Activated T-helper 17 cell treated with anti-CD3 and anti-CD28 coated beads, Interleukin-2, amount 50 U/mL, for 72 hours (primary cell): ENCODE measurements around the gene CPEB1. TPM values are rescaled to one million over a fixed set of nuclear protein-coding genes. Genes with fewer than 3 reads are reported as not detected.
A peak's percentile ranks its signal among the peaks of the same experiment; 100 is the strongest.
"Not testable (repeated sequence)": the region's sequence is repeated elsewhere in the genome, so short reads cannot be mapped to it uniquely, and the experiment has no call there.

Experiments used
- ATAC-seq: fragments of 150-1000 bp; cut with Tn5 transposase; replicated peaks from 2 replicates; pipeline ENCODE4 v1.10.0; 2021; ENCODE audit warnings: mild to moderate bottlenecking, moderate library complexity
- H3K27ac Mint-ChIP-seq: one replicate; pipeline ENCODE4 v1.8.0; 2022; ENCODE audit warnings: mixed read lengths
- H3K27me3 Mint-ChIP-seq: one replicate; pipeline ENCODE4 v1.8.0; 2022; ENCODE audit warnings: mixed read lengths
- H3K36me3 Mint-ChIP-seq: one replicate; pipeline ENCODE4 v1.8.0; 2022; ENCODE audit warnings: low read depth, mild to moderate bottlenecking, mixed read lengths
- H3K4me1 Mint-ChIP-seq: one replicate; pipeline ENCODE4 v1.8.0; 2022; ENCODE audit warnings: mixed read lengths
- H3K4me3 Mint-ChIP-seq: one replicate; pipeline ENCODE4 v1.8.0; 2022; ENCODE audit warnings: mild to moderate bottlenecking, mixed read lengths
- H3K9me3 Mint-ChIP-seq: one replicate; pipeline ENCODE4 v1.8.0; 2022; ENCODE audit warnings: mixed read lengths
- total RNA-seq, 2 donors: library from RNA; stranded (reverse); gene quantifications; one replicate each; pipeline ENCODE4 v1.2.3, GENCODE V29; 2022

CPEB1 gene
- total RNA-seq, 2 donors from 2014 or later, result 0.26 TPM; not detected in 1

- no peaks in the 10 kb centered on the region for H3K9me3 Mint-ChIP-seq
- peaks cover 22% of the 10 kb centered on the region for H3K4me1 Mint-ChIP-seq
- peak overlapping the region; percentile 85 for H3K27ac Mint-ChIP-seq
- H3K27me3 Mint-ChIP-seq, result no peaks in the 10 kb centered on the region
- no peak for ATAC-seq
- peak overlapping the region; percentile 99 for H3K4me3 Mint-ChIP-seq
- peaks cover 82% of the 10 kb centered on the region for H3K36me3 Mint-ChIP-seq
These were observed 110.5 kb downstream of the CPEB1 start for GRCh38 chr15:82536409-82537350.

- H3K27ac Mint-ChIP-seq, result peak overlapping the region; percentile 85
- H3K4me1 Mint-ChIP-seq, result peaks cover 22% of the 10 kb centered on the region
- H3K36me3 Mint-ChIP-seq, result peaks cover 78% of the 10 kb centered on the region
- no peak for ATAC-seq
- H3K4me3 Mint-ChIP-seq, result peak overlapping the region; percentile 99
- H3K9me3 Mint-ChIP-seq, result no peaks in the 10 kb centered on the region
- H3K27me3 Mint-ChIP-seq, result no peaks in the 10 kb centered on the region
These were observed 111.4 kb downstream of the CPEB1 start for GRCh38 chr15:82535566-82536408.

DNA sequence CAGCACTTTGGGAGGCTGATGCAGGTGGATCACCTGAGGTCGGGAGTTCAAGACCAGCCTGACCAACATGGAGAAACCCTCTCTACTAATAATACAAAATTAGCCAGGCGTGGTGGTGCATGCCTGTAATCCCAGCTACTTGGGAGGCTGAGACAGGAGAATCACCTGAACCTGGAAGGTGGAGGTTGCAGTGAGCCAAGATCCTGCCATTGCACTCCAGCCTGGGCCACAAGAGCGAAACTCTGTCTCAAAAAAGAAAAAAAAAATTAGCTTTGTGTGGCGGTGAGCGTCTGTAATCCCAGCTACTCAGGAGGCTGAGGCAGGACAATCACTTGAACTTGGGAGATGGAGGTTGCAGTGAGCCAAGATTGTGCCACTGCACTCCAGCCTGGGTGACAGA lies 112.0 kb downstream of the CPEB1 start:
- H3K9me3 Mint-ChIP-seq, H3K4me3 Mint-ChIP-seq, ATAC-seq, H3K27me3 Mint-ChIP-seq, H3K27ac Mint-ChIP-seq: not testable (repeated sequence)
- peaks cover 72% of the 10 kb centered on the region for H3K36me3 Mint-ChIP-seq
- H3K4me1 Mint-ChIP-seq, result peaks cover 22% of the 10 kb centered on the region

DNA sequence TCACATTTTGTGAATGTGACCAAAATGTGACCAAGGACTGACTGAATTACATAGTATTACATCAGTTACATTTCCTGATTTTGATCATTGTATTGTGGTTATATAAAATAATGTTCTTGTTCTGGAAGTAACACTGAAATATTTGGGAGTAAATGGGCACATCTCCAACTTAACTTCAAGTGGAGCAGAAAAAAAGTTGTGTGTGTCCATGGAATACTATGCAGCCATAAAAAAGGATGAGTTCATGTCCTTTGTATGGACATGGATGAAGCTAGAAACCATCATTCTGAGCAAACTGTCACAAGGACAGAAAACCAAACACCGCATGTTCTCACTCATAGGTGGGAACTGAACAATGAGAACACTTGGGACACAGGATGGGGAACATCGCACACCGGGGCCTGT lies 112.7 kb downstream of the CPEB1 start:
- Mint-ChIP-seq H3K27ac (peak overlapping the region; percentile 73), H3K36me3 (peaks cover 65% of the 10 kb centered on the region), H3K4me1 (peaks cover 22% of the 10 kb centered on the region)
- not testable (repeated sequence) for H3K9me3 Mint-ChIP-seq, H3K4me3 Mint-ChIP-seq, H3K27me3 Mint-ChIP-seq, ATAC-seq

- H3K4me3 Mint-ChIP-seq, result no peak overlapping the region
- no peaks in the 10 kb centered on the region for H3K27me3 Mint-ChIP-seq
- ATAC-seq, result no peak
- H3K9me3 Mint-ChIP-seq, result no peaks in the 10 kb centered on the region
- H3K4me1 Mint-ChIP-seq, result peaks cover 20% of the 10 kb centered on the region
- H3K36me3 Mint-ChIP-seq, result peaks cover 58% of the 10 kb centered on the region
- H3K27ac Mint-ChIP-seq, result no peak overlapping the region
These were observed 113.4 kb downstream of the CPEB1 start for GRCh38 chr15:82533801-82534200.

GRCh38 chr15:82532991-82533481 lies 114.1 kb downstream of the CPEB1 start:
- Mint-ChIP-seq H3K4me1 (peaks cover 18% of the 10 kb centered on the region), H3K36me3 (peaks cover 51% of the 10 kb centered on the region), H3K4me3 (no peak overlapping the region), H3K27ac (no peak overlapping the region), H3K9me3 (no peaks in the 10 kb centered on the region), H3K27me3 (no peaks in the 10 kb centered on the region)
- ATAC-seq, result no peak

- Mint-ChIP-seq H3K9me3 (no peaks in the 10 kb centered on the region), H3K27me3 (no peaks in the 10 kb centered on the region), H3K36me3 (peaks cover 45% of the 10 kb centered on the region), H3K27ac (peak overlapping the region; percentile 22), H3K4me3 (no peak overlapping the region), H3K4me1 (peaks cover 18% of the 10 kb centered on the region)
- no peak for ATAC-seq
These were observed 114.7 kb downstream of the CPEB1 start for GRCh38 chr15:82532383-82532990.

DNA sequence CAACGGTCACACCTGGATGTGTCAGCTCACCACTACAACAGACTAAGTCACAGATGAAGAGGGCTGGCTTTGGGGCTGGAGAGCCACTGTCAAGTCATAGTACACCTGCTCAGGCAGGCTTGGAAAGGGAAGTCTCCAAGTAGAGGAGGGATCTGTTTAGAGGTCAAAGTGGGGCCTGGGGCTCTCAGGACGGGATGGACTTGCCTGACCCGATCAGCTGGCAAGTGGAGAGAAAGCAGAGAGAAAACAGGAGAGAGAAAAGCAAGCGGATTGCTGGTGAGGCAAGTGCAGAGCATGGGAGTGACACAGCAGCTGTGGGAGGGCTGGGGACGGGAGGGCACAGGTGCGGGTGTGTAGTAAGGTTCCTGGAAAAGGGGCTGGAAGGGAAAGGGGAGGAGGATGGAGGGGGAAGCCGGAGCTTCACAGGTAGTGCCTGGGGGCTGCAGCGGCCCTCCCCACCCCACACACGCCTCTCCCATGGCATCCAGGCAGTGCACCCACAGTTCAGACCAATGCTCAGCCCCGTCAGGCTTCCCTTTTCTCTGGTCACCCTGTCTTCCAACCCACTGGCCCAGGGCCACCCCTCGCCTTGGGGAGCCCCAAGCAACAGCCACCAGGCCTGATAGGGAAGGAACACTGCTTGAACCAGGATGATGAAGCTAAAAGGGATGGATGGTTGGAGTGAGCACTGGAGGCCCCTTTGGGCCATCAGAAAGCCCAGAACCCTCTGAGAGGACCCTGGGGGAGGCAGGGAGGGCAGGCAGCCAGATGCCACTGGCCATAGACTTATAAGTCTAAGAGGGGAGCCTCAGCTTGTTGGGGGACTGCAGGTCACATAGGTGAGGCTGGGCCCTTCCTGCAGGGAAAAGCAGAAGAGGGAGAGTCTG lies 115.4 kb downstream of the CPEB1 start:
- ATAC-seq, result no peak
- peaks cover 12% of the 10 kb centered on the region for H3K4me1 Mint-ChIP-seq
- H3K36me3 Mint-ChIP-seq, result peaks cover 38% of the 10 kb centered on the region
- peak overlapping the region; percentile 22 for H3K27ac Mint-ChIP-seq
- no peak overlapping the region for H3K4me3 Mint-ChIP-seq
- no peaks in the 10 kb centered on the region for H3K27me3 Mint-ChIP-seq
- H3K9me3 Mint-ChIP-seq, result no peaks in the 10 kb centered on the region

DNA sequence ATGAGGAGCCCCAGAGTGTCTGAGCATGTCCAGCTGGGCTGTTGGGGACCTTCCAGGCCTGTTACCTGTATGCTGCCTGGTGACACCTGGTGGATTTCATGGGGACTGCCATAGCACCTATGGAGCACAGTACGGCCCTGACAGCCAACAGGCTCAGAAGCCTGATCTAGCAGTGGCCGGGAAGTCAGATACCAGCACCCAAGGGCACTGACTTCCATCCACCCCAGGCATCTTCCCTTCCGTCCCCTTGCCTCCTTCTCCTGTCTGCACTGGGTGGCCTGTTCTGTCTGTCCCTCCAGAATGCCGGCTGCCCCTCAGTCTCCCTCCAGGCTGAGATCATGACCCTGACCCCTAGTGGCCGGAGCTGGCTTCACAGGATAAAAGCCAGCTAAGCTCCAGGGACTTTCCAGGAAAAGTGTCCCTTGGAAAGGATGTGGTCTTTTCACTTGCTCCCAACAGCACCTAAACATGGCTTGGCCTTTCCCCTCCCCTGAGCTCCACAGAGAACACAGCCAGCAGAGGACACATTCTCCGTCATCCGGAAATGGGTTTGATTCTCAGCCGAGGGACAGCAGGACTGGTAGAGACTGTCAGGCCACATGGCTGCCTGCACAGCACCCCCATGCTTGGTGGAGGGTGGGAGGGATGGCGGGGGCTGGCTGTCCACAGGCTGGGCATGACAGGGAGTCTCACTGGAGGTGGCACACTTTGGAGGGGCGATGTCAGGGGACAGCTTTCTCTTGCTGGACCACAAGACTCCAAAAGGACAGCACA lies 116.4 kb downstream of the CPEB1 start:
- H3K27ac Mint-ChIP-seq, result peak overlapping the region; percentile 16
- no peaks in the 10 kb centered on the region for H3K27me3 Mint-ChIP-seq
- H3K9me3 Mint-ChIP-seq, result no peaks in the 10 kb centered on the region
- peaks cover 4% of the 10 kb centered on the region for H3K4me1 Mint-ChIP-seq
- peaks cover 28% of the 10 kb centered on the region for H3K36me3 Mint-ChIP-seq
- ATAC-seq, result peak; percentile 90
- peak overlapping the region; percentile 38 for H3K4me3 Mint-ChIP-seq

DNA sequence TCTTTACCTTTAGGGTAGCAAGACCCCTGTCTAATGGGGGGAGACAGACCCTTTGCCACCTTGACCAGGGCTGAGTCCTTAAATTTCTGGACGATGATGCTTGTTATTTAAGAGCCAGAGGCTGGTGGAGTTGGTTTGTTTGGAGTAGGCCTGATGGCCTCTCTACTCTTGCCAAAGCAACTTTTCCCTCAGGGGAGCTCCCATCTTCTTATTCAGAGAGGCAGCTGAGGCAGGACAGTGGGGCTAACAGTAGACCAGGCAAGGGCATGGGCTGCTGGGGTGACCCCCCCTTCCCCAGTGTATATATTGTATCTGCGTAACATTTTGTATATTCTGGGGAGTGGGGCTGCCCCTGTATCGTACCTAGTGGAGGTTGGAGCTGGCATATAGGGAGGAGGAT lies 117.2 kb downstream of the CPEB1 start:
- Mint-ChIP-seq H3K27ac (no peak overlapping the region), H3K27me3 (no peaks in the 10 kb centered on the region), H3K36me3 (peaks cover 20% of the 10 kb centered on the region), H3K9me3 (no peaks in the 10 kb centered on the region), H3K4me1 (peaks cover 4% of the 10 kb centered on the region), H3K4me3 (no peak overlapping the region)
- ATAC-seq, result no peak

DNA sequence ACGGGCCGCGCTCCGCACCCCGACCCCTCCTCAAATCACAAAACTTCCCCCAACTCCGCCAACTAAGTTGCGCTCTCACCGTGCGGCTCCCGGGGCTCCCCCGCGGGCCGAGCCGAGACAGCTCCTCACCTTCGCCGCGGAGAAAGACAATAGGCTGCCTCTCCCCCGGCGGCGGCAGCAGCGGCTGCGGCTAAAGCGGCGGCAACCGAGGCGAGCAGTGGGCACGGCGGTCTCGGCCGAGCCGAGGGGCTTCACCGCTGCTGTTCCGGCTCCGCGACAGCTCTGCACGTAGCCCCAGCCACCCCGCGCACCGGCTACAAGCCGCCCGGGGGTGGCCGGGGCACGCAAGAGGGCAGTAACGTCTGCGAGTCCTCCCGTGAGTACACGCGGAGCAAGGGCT lies 133.6 kb downstream of the CPEB1 start:
- not testable (repeated sequence) for H3K27ac Mint-ChIP-seq, H3K36me3 Mint-ChIP-seq, ATAC-seq, H3K4me1 Mint-ChIP-seq, H3K4me3 Mint-ChIP-seq, H3K9me3 Mint-ChIP-seq, H3K27me3 Mint-ChIP-seq

DNA sequence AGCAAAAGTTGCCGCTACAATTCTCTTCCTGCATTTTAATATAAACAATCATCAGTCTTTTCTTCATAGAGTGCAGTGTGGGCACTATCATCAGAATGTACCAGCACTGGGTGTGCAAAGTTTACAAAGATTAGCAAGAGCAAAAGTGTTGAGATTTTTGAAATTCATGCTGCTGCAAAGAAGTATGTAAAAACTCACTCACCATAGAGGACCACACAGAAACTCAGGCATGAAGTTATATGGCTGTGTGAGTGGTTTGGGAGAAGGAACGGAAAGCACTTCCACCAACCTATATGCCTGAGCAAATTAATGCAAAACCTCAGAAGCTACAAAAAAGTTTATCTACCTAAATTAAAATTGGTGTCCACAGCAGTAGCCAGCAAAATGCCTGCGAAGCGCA lies 139.5 kb downstream of the CPEB1 start:
- ATAC-seq, H3K4me1 Mint-ChIP-seq, H3K27ac Mint-ChIP-seq, H3K9me3 Mint-ChIP-seq, H3K27me3 Mint-ChIP-seq, H3K36me3 Mint-ChIP-seq, H3K4me3 Mint-ChIP-seq: not testable (repeated sequence)

DNA sequence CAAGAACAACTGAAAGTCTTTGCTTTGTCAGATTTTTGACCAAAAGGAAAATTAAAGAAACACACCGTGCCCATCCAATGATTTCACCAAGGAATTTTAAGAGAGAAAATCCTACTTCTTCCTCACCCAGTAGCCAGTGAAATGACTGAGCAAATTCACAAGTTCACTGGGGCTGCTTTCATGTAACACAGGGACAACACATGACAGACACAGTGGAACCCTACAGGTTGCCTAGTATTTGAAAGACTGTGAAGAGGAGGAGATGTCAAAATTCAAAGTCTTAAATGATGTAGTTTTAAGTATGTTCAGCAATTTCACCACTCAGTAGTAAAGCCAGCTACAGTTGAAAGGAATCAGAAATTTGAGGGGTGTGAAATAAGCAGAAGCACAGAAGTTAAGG lies 140.1 kb downstream of the CPEB1 start:
- not testable (repeated sequence) for H3K4me3 Mint-ChIP-seq

More for the DNA sequence above, 140.1 kb downstream of the CPEB1 start:
- not testable (repeated sequence) for H3K36me3 Mint-ChIP-seq, H3K27ac Mint-ChIP-seq, H3K9me3 Mint-ChIP-seq, H3K4me1 Mint-ChIP-seq, H3K27me3 Mint-ChIP-seq, ATAC-seq
